ENCODE data around the gene CELA2A.

The CELA2A gene

GRCh38 chr1:15456313-15456954, at the start of gene CELA2A:
CELA2A (plus strand) TSS chr1:15456732; CDS start chr1:15456754, 22 bp downstream.
- DNase-seq (ENCODE audit: low spot score) = no peak

GRCh38 chr1:15407580-15407979, 49.0 kb upstream of the CELA2A start:
- DNase-seq (ENCODE audit: low spot score) = no peak

- no peak for DNase-seq (ENCODE audit: low spot score)
Observed at GRCh38 chr1:15408890-15409387, 47.6 kb upstream of the CELA2A start.

GRCh38 chr1:15409388-15410222, 46.9 kb upstream of the CELA2A start, which contains the start of gene EFHD2:
EFHD2 (plus strand) TSS chr1:15409888; CDS start chr1:15409972, 84 bp downstream.
- peak; percentile 83 for DNase-seq (ENCODE audit: low spot score)

- DNase-seq (ENCODE audit: low spot score) = no peak
Observed at GRCh38 chr1:15410223-15410883, 46.2 kb upstream of the CELA2A start.

- no peak for DNase-seq (ENCODE audit: low spot score)
Observed at GRCh38 chr1:15410884-15411245, 45.7 kb upstream of the CELA2A start.

GRCh38 chr1:15411593-15412137, 44.9 kb upstream of the CELA2A start:
- no peak for DNase-seq (ENCODE audit: low spot score)

GRCh38 chr1:15412175-15412800, 44.2 kb upstream of the CELA2A start:
- DNase-seq (ENCODE audit: low spot score) = no peak

- no peak for DNase-seq (ENCODE audit: low spot score)
Observed at GRCh38 chr1:15412843-15413242, 43.7 kb upstream of the CELA2A start.

GRCh38 chr1:15413563-15414444, 42.7 kb upstream of the CELA2A start:
- no peak for DNase-seq (ENCODE audit: low spot score)

GRCh38 chr1:15414445-15414983, 42.0 kb upstream of the CELA2A start:
- no peak for DNase-seq (ENCODE audit: low spot score)

- DNase-seq (ENCODE audit: low spot score) = no peak
Observed at GRCh38 chr1:15417059-15417934, 39.2 kb upstream of the CELA2A start.

GRCh38 chr1:15418806-15419515, 37.6 kb upstream of the CELA2A start:
- DNase-seq (ENCODE audit: low spot score) = no peak

GRCh38 chr1:15420853-15421465, 35.6 kb upstream of the CELA2A start:
- DNase-seq (ENCODE audit: low spot score) = no peak

GRCh38 chr1:15422871-15423270, 33.7 kb upstream of the CELA2A start:
- DNase-seq (ENCODE audit: low spot score) = no peak

- DNase-seq (ENCODE audit: low spot score) = no peak
Observed at GRCh38 chr1:15423355-15424077, 33.0 kb upstream of the CELA2A start.

- DNase-seq (ENCODE audit: low spot score) = no peak
Observed at GRCh38 chr1:15424146-15424667, 32.3 kb upstream of the CELA2A start.

- DNase-seq (ENCODE audit: low spot score) = no peak
Observed at GRCh38 chr1:15424981-15425380, 31.6 kb upstream of the CELA2A start.

All from RKO (cell line).